H7 (cell line): ENCODE measurements around the gene GTF2IRD1. TPM values are rescaled to one million over a fixed set of nuclear protein-coding genes. Genes with fewer than 3 reads are reported as not detected.
"Not testable (repeated sequence)": the region's sequence is repeated elsewhere in the genome, so short reads cannot be mapped to it uniquely, and the experiment has no call there.

Source experiments
- DNase-seq: peaks from one replicate; pipeline ENCODE4 v3.0.0; 2012
- H3K27me3 ChIP-seq: 2 replicates; pipeline ENCODE4 v1.6.0; 2011; ENCODE audit warnings: mild to moderate bottlenecking, low read length; ENCODE audit not compliant: control insufficient read depth, insufficient read depth
- H3K36me3 ChIP-seq: replicated peaks from 2 replicates; pipeline ENCODE4 v1.5.1; 2011; ENCODE audit warnings: low read length; ENCODE audit not compliant: control insufficient read depth, insufficient read depth
- H3K4me3 ChIP-seq: 2 replicates; pipeline ENCODE4 v1.5.1; 2011; ENCODE audit warnings: low read depth, mild to moderate bottlenecking, control low read depth, low read length, moderate library complexity; ENCODE audit not compliant: insufficient read depth
- total RNA-seq: library from RNA; depleted of rRNA; stranded (reverse); fragments of >200 nt; shearing (Covaris generic); gene quantifications from 2 replicates; pipeline ENCODE4 v1.2.3, GENCODE V29; 2014; rRNA removed

GTF2IRD1 gene
- total RNA-seq, result 19.6 and 21.1 TPM in 2 replicates

GRCh38 chr7:74453322-74454011 lies at the start of gene GTF2IRD1:
Gene GTF2IRD1 (plus strand): TSS chr7:74453906. CDS start chr7:74508081, 54,175 bp downstream.
- Histone ChIP-seq H3K36me3 (no peaks in the 10 kb centered on the region; the same call in 1 of the 2 replicates), H3K4me3 (peak within 1 kb of the TSS; percentile 66), H3K27me3 (no peaks in the 10 kb centered on the region)
- DNase-seq, result peak; percentile 96

- no peak overlapping the region for H3K4me3 ChIP-seq
- peak; percentile 35 for DNase-seq
- H3K27me3 ChIP-seq, result no peaks in the 10 kb centered on the region
- peaks cover 10% of the 10 kb centered on the region for H3K36me3 ChIP-seq
These were observed 49.4 kb upstream of the GTF2IRD1 start for GRCh38 chr7:74404388-74404700.

GRCh38 chr7:74404741-74405140 lies 49.0 kb upstream of the GTF2IRD1 start:
- DNase-seq, result no peak
- H3K27me3 ChIP-seq, result no peaks in the 10 kb centered on the region
- no peak overlapping the region for H3K4me3 ChIP-seq
- peaks cover 10% of the 10 kb centered on the region for H3K36me3 ChIP-seq

- Histone ChIP-seq H3K4me3 (no peak overlapping the region), H3K36me3 (peaks cover 8% of the 10 kb centered on the region), H3K27me3 (no peaks in the 10 kb centered on the region)
- peak; percentile 98 for DNase-seq
These were observed 48.4 kb upstream of the GTF2IRD1 start for GRCh38 chr7:74405191-74405898.

GRCh38 chr7:74405899-74406512 lies 47.7 kb upstream of the GTF2IRD1 start:
- H3K36me3 ChIP-seq, result peaks cover 8% of the 10 kb centered on the region
- DNase-seq, result no peak
- H3K27me3 ChIP-seq, result no peaks in the 10 kb centered on the region
- no peak overlapping the region for H3K4me3 ChIP-seq

GRCh38 chr7:74407958-74408357 lies 45.7 kb upstream of the GTF2IRD1 start:
- Histone ChIP-seq H3K4me3 (no peak overlapping the region), H3K36me3 (peaks cover 3% of the 10 kb centered on the region), H3K27me3 (no peaks in the 10 kb centered on the region)
- DNase-seq, result no peak

GRCh38 chr7:74409571-74409970 lies 44.1 kb upstream of the GTF2IRD1 start:
- DNase-seq, result no peak
- Histone ChIP-seq H3K36me3 (no peaks in the 10 kb centered on the region; the same call in 1 of the 2 replicates), H3K4me3 (no peak overlapping the region), H3K27me3 (no peaks in the 10 kb centered on the region)

- Histone ChIP-seq H3K4me3 (no peak overlapping the region), H3K27me3 (no peaks in the 10 kb centered on the region), H3K36me3 (no peaks in the 10 kb centered on the region)
- no peak for DNase-seq
These were observed 42.9 kb upstream of the GTF2IRD1 start for GRCh38 chr7:74410772-74411171.

GRCh38 chr7:74411571-74411970 lies 42.1 kb upstream of the GTF2IRD1 start:
- not testable (repeated sequence) for H3K4me3 ChIP-seq, DNase-seq, H3K36me3 ChIP-seq, H3K27me3 ChIP-seq

- H3K36me3 ChIP-seq, result no peaks in the 10 kb centered on the region
- DNase-seq, result peak; percentile 8
- H3K27me3 ChIP-seq, result no peaks in the 10 kb centered on the region
- no peak overlapping the region for H3K4me3 ChIP-seq
These were observed 41.6 kb upstream of the GTF2IRD1 start for GRCh38 chr7:74412056-74412455.

GRCh38 chr7:74412603-74413002 lies 41.1 kb upstream of the GTF2IRD1 start:
- Histone ChIP-seq H3K36me3 (no peaks in the 10 kb centered on the region), H3K27me3 (no peaks in the 10 kb centered on the region), H3K4me3 (no peak overlapping the region)
- peak; percentile 2 for DNase-seq

GRCh38 chr7:74414595-74415333 lies 38.9 kb upstream of the GTF2IRD1 start:
- not testable (repeated sequence) for H3K36me3 ChIP-seq, DNase-seq, H3K4me3 ChIP-seq, H3K27me3 ChIP-seq

GRCh38 chr7:74417419-74417971 lies 36.2 kb upstream of the GTF2IRD1 start:
- DNase-seq, result peak; percentile 95
- Histone ChIP-seq H3K27me3 (no peaks in the 10 kb centered on the region), H3K4me3 (no peak overlapping the region), H3K36me3 (no peaks in the 10 kb centered on the region)

- no peak for DNase-seq
- Histone ChIP-seq H3K27me3 (no peaks in the 10 kb centered on the region), H3K36me3 (no peaks in the 10 kb centered on the region), H3K4me3 (no peak overlapping the region)
These were observed 35.6 kb upstream of the GTF2IRD1 start for GRCh38 chr7:74418076-74418475.
